GM19463 (cell line): ENCODE results near the gene NBEA.
"Not testable (repeated sequence)": the region's sequence is repeated elsewhere in the genome, so short reads cannot be mapped to it uniquely, and the experiment has no call there.

Experiments used
- ATAC-seq: cut with Tn5 transposase; IDR thresholded peaks from one replicate; pipeline ENCODE4 v1.9.1; 2021; ENCODE audit warnings: mild to moderate bottlenecking, moderate library complexity; ENCODE audit not compliant: unreplicated experiment

NBEA gene

GRCh38 chr13:34944274-34944634 lies 2.2 kb downstream of the NBEA start:
- no peak for ATAC-seq

- ATAC-seq, result no peak
These were observed 2.7 kb downstream of the NBEA start for GRCh38 chr13:34944751-34945150.

DNA sequence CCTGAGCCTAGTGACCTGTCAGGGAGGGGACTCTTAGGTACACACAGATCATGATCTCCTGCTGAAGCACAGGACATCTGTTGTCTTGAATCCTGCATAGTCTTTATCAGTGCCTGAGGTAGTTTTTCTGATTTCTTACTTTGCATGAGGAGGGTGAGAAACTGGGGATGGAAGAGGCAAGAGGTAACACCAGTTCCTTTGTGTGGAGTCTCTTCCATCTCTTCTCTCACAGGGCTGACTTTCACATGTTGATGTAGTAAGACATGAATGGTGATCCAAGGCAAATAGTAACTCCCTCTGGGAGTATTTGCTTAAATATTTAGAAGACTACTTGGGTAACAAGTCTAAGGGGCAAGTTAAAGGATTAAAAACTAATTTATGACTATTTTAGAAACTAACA lies 9.5 kb downstream of the NBEA start:
- no peak for ATAC-seq

DNA sequence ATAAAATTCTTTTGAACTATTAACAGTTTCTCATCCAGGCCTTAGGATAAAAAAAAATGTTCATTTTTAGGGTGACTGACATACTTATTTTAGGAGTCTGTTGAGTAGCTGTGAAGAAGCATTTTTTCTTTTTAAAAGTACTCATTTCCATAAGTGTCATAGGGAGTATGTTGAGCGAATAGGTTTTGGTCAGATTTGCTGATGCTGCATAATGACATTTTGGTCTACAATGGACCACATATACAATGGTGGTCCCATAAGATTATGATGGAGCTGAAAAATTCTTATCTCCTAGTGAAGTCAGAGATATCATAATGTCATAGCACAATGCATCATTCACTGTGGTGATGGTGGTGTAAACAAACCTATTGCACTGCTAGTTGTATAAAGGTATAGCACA lies 17.4 kb downstream of the NBEA start:
- no peak for ATAC-seq

DNA sequence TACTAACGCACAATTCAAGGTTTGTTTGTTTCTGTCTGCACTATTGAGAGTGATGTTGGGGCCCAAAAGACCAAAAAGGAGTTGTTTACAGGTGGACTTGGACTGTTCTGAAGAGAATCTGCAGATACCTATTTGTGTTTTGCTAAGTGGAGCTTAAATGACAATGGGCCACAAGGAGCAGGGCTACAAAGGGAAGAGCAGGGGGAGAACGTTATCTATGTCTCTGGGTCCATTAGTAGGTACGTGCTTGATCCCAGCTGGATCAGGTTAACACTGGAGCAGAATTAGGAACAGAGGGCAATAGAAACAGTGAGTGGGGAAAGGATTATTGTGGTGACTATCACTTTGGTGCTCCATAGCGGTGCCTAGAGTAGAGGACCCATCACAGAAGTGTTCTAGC lies 22.5 kb downstream of the NBEA start:
- no peak for ATAC-seq

DNA sequence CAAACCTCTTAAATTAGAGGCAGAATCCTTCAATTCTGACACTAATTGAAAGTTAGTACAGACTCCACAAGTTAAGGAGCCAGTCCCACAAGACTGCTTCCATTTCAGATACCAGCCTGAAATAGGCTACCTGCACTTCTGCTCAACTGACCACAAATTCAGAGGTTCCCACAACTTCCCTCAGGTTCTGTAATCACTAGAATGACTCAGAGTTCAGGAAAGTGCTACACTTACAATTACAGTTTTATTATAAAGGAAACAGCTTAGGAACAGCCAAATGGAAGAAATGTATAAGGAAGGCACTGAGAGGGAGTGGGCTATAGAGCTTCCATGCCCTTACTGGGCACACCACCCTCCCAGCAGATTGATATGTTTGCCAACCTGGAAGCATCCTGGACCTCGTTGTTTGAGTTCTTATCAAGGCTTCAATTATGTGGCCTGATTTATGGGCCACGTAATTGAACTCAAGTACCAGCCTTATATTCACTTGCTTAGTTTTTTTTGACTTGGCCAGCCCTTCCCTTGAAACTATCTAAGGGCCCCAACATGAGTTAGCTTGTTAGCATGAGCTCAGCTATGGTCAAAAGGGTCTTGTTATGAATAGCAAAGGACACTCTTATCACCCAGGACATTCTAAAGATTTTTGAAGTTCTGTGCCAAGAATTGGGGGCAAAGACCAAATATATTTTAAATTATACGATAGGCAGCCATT lies 25.9 kb downstream of the NBEA start:
- ATAC-seq, result no peak

- not testable (repeated sequence) for ATAC-seq
These were observed 27.5 kb downstream of the NBEA start for GRCh38 chr13:34969539-34969938.

GRCh38 chr13:34970961-34971360 lies 28.9 kb downstream of the NBEA start:
- ATAC-seq, result no peak

DNA sequence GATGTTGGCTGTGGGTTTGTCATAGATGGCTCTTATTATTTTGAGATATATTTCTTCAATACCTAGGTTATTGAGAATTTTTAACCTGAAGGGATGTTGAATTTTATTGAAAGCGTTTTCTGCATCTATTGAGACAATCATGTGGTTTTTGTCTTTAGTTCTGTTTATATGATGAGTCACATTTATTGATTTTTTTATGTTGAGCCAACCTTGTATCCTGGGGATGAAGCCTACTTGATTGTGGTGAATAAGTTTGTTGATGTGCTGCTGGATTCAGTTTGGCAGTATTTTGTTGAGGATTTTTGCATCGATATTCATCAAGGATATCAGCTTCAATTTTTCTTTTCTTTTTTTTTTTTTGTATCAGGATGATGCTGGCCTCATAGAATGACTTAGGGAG lies 29.4 kb downstream of the NBEA start:
- no peak for ATAC-seq

DNA sequence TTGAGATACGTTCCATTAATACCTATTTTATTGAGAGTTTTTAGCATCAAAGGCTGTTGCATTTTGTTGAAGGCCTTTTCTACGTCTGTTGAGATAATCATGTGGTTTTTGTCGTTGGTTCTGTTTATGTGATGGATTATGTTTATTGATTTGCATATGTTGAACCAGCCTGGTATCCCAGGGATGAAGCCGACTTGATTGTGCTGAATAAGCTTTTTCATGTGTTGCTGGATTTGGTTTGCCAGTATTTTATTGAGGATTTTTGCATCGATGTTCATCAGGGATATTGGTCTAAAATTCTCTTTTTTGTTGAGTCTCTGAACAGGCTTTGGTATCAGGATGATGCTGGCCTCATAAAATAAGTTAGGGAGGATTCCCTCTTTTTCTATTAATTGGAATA lies 43.1 kb downstream of the NBEA start:
- ATAC-seq, result not testable (repeated sequence)

GRCh38 chr13:34988330-34988791 lies 46.3 kb downstream of the NBEA start:
- ATAC-seq, result no peak

- no peak for ATAC-seq
These were observed 48.5 kb downstream of the NBEA start for GRCh38 chr13:34990399-34991214.

DNA sequence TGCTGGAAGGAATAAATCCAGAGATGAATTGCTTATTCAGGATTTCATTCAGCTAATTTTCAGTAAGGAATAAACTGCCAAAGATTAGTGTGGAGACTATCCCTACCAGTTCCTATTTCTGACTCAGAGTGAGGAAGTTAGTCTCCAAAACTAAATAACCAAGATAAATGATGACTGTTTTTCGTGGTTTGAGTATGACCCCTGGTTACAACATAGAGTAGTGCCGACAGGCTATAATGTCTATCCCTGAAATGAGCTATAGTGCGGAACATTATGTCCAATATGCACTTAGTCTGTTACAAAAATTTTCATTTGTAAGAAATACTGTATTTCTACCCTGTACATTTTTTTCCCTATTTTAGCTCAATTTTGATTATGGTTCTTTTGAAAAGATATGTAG lies 51.4 kb downstream of the NBEA start:
- no peak for ATAC-seq

GRCh38 chr13:35003734-35004133 lies 61.7 kb downstream of the NBEA start:
- not testable (repeated sequence) for ATAC-seq

DNA sequence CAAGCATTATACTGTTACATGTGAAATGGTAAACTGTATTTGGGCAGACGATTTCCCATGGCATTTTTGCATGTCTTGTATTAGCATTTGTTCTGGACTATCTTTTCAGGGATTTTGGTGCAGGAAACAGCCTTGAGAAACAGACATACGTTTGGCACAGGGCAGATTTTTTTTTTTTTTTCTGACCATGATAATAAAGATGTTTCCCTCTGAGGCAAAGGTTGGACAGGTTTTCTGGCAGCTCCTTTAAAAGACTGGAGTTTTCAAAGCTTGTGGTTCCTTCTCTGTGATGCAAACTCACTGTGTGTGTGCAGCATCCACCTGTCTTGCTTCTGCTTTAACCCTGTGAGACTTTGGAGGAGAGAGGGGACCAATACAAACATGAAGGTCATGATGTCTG lies 63.0 kb downstream of the NBEA start:
- no peak for ATAC-seq

- no peak for ATAC-seq
These were observed 72.6 kb downstream of the NBEA start for GRCh38 chr13:35014606-35015213.

GRCh38 chr13:35016362-35017112 lies 74.5 kb downstream of the NBEA start:
- ATAC-seq, result no peak

DNA sequence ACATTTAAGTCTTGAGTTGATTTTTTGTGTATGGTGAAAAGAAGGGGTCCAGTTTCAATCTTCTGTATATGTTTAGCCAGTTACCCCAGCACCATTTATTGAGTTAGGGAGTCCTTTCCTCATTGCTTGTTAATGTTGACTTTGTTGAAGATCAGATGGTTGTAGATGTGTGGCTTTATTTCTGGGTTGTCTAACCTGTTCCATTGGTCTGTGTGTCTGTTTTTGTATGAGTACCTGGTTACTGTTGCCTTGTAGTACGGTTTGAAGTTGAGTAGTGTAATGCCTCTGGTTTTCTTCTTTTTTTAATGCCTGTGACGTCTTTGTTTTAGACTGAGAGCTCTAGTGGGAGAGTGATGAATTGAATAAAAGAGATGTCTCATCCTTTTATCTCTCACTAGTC lies 83.2 kb downstream of the NBEA start:
- no peak for ATAC-seq

DNA sequence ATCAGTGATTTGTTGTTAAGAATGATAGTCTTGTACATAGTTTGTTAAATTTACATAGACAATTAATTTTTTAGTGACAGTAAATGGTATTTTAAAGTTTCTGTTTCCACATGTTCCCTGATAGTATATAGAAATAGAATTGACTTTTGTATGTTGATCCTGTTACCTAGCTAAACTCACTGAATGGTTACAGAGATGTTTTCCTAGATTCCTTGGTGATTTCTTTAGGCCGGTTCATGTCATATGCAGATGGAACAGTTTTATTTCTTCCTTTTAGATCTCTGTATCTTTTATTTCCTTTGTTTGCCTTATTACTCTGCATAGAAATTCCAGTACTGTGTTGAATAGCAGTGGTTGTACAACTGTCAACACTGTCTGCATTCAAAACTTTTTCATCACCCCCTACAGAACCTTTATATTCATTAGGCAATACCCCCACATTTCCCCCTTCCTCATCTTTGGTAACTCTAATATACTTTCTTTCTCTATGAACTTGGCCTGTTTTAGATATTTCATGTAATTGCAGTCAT lies 86.3 kb downstream of the NBEA start:
- ATAC-seq, result no peak

DNA sequence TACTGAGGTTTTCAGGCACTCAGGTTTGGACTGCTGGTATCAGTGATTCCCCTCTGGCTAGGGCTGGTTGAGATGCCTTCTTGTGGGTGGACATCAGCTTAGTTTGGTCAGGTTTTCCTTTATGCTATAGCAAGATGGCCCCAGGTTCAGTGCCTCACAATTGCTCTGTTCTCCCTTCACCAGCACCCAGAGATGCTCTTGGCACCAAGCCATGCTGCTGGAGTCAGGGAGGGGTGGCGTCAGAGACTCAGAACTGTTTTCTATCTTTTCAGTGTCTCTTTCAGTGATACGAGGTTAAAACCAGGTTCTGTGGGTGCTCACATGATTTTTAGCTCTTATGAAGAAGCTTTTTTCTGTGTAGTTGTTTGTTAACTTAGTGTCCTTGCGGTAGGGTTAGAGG lies 96.9 kb downstream of the NBEA start:
- ATAC-seq, result no peak

GRCh38 chr13:35046587-35046986 lies 104.5 kb downstream of the NBEA start:
- no peak for ATAC-seq
